Pancreas (tissue), 10 donors: ENCODE data around the gene NCMAP. TPM values are rescaled to one million over a fixed set of nuclear protein-coding genes. Genes with fewer than 3 reads are reported as not detected.
A peak's percentile ranks its signal among the peaks of the same experiment; 100 is the strongest.

Source experiments
- ATAC-seq, 4 donors: fragments of 200-7000 bp; cut with Tn5 transposase; one replicate each; pipeline versions ENCODE4 v1.8.0 to v1.9.1; 2020; ENCODE audit warnings: mild to moderate bottlenecking in 4 of 4, moderate library complexity in 4 of 4
- DNase-seq, 6 donors: peaks; one replicate each; pipeline ENCODE4 v3.0.0-alpha.2; 2020
- FAIRE-seq: peaks from 2 replicates; lab custom pipeline; 2012; peaks lifted over from hg19 to GRCh38; lab: Jason Lieb, UNC
- H3K27ac ChIP-seq, 4 donors: fragments of 200-600 bp; sonication (generic); 1 replicate in 3 of 4; 2 replicates in 1 of 4; pipeline versions ENCODE4 v1.5.0 to v1.8.0; 2020
- H3K27me3 ChIP-seq, 4 donors: fragments of 200-600 bp; one replicate each; pipeline ENCODE4 v1.8.0; 2021
- H3K36me3 ChIP-seq, 3 donors: fragments of 200-600 bp; sonication (generic) in 1 of 3; one replicate each; pipeline versions ENCODE4 v1.5.0 to v1.8.0; 2020 to 2021
- H3K4me1 ChIP-seq, 3 donors: fragments of 200-600 bp; one replicate each; pipeline ENCODE4 v1.8.0; 2021
- H3K4me3 ChIP-seq, 4 donors: fragments of 200-600 bp; sonication (generic) in 2 of 4; one replicate each; pipeline versions ENCODE4 v1.5.0 to v1.8.0; 2020 to 2021
- H3K9me3 ChIP-seq, 4 donors: fragments of 200-600 bp; one replicate each; pipeline ENCODE4 v1.8.0; 2021
- WGBS, 2 donors: extraction: QIAGEN DNeasy Blood & Tissue Kit; methylation state at CpG; one replicate each; pipeline ENCODE4 v1.1.7; 2013; 5-methylcytosine and 5-hydroxymethylcytosine counted together
- intact Hi-C, 3 donors: fragments of 100-400 bp; cut with DNase I; formaldehyde crosslinking; loops; one replicate each; pipeline versions ENCODE4 v1.11.1 to v1.14.2; 2022
- polyA plus RNA-seq, 2 donors: library from polyadenylated mRNA; stranded (reverse); fragments of 200-250 nt; gene quantifications; one replicate each; pipeline ENCODE4 v1.2.3, GENCODE V29; 2013
- total RNA-seq, 6 donors: library from RNA; stranded (reverse); fragmentation: NEBNext Ultra II Directional in 4 of 6; extraction: Animal tissue kit (Norgen Biotek cat#: 25700) in 4 of 6; gene quantifications; one replicate each; pipeline versions ENCODE4 v1.2.1 to v1.2.4, GENCODE V29; 2021 to 2023
- TF ChIP-seq, protein P1 (sequence below), 4 donors: fragments of 200-600 bp; sonication (generic) in 3 of 4; IDR thresholded peaks; one replicate each; pipeline versions ENCODE4 v1.5.0 to v1.8.0; 2021; ENCODE audit warnings: antibody characterized with exemption in 4 of 4
- donor health status: healthy with polysubstance abuse.
- donor health status: DM: no; HTN: no; CAD: no; lungs with moderate emphysema.
- donor health status: DM: no; HTN: no; CAD: no.
- donor health status: control.
- donor health status: control.
- donor health status: Bipolar disorder and iron deficiency.
- donor health status: DM: yes; HTN: yes; CAD: no.
- donor health status: DM: no; HTN: no; CAD: no.
- donor health status: DM: no; HTN: no; CAD: no.
- donor health status: DM: yes; HTN: yes; CAD: no.

Gene NCMAP
- total and polyA plus RNA-seq, 8 donors, result 6.3 to 24.7 (median 9.6) TPM

DNA sequence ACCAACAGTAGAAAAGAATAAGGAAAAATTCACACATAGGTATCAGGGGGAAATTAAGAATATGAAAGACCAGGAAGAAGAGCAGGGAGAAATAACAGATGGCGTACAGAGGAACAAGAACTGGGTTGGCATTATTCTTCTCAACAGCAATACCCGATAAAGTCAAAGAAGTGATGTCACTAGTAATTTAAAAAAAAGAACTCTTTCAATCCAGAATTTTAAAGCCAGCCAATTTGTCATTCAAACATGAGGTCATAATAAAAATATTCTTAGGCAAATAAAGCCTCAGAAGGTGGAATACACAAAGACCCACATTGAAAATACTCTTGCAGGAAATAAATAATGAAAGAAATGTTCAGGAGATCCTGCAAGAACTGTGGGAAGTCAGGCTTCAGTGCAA lies 8.8 kb downstream of the NCMAP start:
- H3K9me3 ChIP-seq, result no peaks in the 10 kb centered on the region
- TF ChIP-seq, protein P1, sequence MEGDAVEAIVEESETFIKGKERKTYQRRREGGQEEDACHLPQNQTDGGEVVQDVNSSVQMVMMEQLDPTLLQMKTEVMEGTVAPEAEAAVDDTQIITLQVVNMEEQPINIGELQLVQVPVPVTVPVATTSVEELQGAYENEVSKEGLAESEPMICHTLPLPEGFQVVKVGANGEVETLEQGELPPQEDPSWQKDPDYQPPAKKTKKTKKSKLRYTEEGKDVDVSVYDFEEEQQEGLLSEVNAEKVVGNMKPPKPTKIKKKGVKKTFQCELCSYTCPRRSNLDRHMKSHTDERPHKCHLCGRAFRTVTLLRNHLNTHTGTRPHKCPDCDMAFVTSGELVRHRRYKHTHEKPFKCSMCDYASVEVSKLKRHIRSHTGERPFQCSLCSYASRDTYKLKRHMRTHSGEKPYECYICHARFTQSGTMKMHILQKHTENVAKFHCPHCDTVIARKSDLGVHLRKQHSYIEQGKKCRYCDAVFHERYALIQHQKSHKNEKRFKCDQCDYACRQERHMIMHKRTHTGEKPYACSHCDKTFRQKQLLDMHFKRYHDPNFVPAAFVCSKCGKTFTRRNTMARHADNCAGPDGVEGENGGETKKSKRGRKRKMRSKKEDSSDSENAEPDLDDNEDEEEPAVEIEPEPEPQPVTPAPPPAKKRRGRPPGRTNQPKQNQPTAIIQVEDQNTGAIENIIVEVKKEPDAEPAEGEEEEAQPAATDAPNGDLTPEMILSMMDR (IDR thresholded peaks at IDR 0.05), result no peak
- ATAC-seq (peak; percentile 25 to 50 (median 40)), DNase-seq (no peak), FAIRE-seq (no peak)
- no peak overlapping the region for H3K4me3 ChIP-seq
- H3K27ac ChIP-seq, result peak overlapping the region in 3 of 4 donors; percentile 22 to 79 (median 73)
- no peaks in the 10 kb centered on the region for H3K27me3 ChIP-seq
- intact Hi-C loops, result no loop called here
- peaks cover 18 to 25% (median 20%) of the 10 kb centered on the region in 3 donors for H3K4me1 ChIP-seq
- WGBS, 2 donors, result 18 to 47% methylated on average over 2 of the region's 2 CpGs
- no peaks in the 10 kb centered on the region for H3K36me3 ChIP-seq

DNA sequence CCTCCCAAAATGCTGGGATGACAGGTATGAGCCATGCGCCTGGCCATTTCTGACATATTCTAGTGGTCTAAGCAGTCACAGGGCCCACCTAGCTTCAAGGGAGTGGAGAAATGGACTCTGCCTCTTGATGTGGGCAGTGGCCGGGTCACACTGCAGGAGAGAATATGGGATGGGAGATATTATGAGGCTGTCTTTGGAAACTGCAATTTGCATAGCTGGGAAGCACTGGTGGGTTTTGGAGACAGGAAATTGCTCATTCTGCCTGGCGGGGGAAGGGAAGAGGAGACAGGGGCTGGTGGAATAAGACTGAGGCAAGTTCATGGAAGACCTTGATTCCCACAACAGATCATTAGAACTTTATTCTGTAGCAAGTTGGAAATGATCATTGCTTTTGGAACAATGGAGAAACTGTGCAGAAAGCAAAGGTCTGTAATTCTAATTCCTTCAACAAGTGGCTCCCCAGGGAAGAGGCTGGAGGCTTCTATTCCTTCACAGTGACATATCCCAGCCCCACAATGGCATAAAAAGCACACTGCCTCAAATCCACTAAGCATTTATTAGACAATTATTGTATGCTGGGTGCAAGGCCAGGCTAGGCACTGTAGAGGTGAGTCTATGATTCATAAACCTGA lies 10.5 kb downstream of the NCMAP start:
- H3K9me3 ChIP-seq, result no peaks in the 10 kb centered on the region
- peak overlapping the region in 3 of 4 donors; percentile 78 to 79 (median 78) for H3K27ac ChIP-seq
- WGBS, 2 donors, result 87 to 96% methylated on average over 3 of the region's 3 CpGs
- ATAC-seq (no peak), FAIRE-seq (no peak), DNase-seq (peak in 2 of 6 donors; percentile 8 to 22)
- no peaks in the 10 kb centered on the region for H3K27me3 ChIP-seq
- no peak overlapping the region for H3K4me3 ChIP-seq
- peaks cover 18 to 25% (median 20%) of the 10 kb centered on the region in 3 donors for H3K4me1 ChIP-seq
- intact Hi-C loops, result no loop called here
- no peaks in the 10 kb centered on the region for H3K36me3 ChIP-seq
- TF ChIP-seq, protein P1 (IDR thresholded peaks at IDR 0.05), result no peak

DNA sequence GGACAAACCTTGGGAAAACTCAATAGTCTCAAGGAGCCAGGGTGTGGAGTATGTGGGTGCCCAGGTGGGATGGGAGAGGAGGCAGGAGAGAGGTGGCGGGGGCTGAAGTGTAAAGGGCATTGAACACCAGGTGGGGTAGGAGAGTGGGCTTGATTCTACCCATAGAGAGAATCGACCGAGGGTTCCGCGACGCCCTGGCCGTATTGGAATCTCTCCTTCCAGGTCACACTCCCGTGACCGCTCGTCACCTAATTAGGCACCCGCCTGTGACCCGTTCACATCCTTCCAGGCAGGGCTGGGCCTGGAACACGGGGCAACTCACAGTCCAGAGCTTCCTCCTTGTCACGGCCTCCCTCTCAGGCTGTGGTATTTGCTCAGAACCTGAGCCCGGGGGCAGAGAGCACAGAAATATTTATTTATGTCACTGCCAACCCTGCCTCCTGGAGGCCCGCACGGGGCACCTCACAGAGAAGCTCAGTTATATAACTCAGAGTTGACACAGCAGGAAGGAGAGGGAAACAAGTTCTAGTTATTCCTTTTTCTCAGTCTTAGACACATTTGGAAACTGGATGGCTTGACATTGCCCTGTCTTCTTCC lies 12.0 kb downstream of the NCMAP start:
- TF ChIP-seq, protein P1 (IDR thresholded peaks at IDR 0.05), result peak in 1 of 4 donors; percentile 23
- ATAC-seq, result peak; percentile 92 to 95 (median 95)
- Histone ChIP-seq H3K27me3 (no peaks in the 10 kb centered on the region), H3K4me1 (peaks cover 14 to 25% (median 20%) of the 10 kb centered on the region in 3 donors), H3K9me3 (no peaks in the 10 kb centered on the region), H3K4me3 (no peak overlapping the region), H3K27ac (peak overlapping the region; percentile 77 to 79 (median 78)), H3K36me3 (no peaks in the 10 kb centered on the region)
- intact Hi-C loops, result no loop called here
- FAIRE-seq, result peak; percentile 13
- DNase-seq, result peak; percentile 74 to 90 (median 81)
- WGBS, 2 donors, result 16% methylated on average over 17 of the region's 17 CpGs

DNA sequence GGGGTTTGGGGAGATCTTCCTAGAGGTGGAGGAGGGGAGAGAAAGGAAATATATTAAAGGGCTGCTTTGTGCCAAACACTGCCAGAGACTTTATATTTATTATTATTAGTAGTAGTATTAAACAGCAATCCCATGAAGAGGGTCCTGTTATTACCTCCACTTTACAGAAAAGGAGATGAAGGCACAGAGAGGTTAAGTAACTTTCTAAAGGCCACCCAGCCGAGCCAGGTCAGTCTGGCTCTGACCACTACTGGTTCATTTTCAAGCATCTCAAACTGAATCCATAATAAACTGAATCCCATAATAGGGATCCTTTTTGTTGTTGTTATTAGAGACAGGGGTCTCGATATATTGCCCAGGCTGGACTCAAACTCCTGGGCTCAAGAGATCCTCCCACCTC lies 12.6 kb downstream of the NCMAP start:
- H3K9me3 ChIP-seq, result no peaks in the 10 kb centered on the region
- no peak for FAIRE-seq
- no peaks in the 10 kb centered on the region for H3K36me3 ChIP-seq
- intact Hi-C loops, result no loop called here
- H3K4me3 ChIP-seq, result no peak overlapping the region
- H3K27me3 ChIP-seq, result no peaks in the 10 kb centered on the region
- 60 to 69% methylated on average over 2 of the region's 2 CpGs for WGBS, 2 donors
- ATAC-seq, result no peak
- peaks cover 14 to 25% (median 20%) of the 10 kb centered on the region in 3 donors for H3K4me1 ChIP-seq
- H3K27ac ChIP-seq, result peak overlapping the region; percentile 77 to 79 (median 78)
- peak in 1 of 6 donors; percentile 18 for DNase-seq
- TF ChIP-seq, protein P1 (IDR thresholded peaks at IDR 0.05), result no peak
